NCI-H510A treated with DMSO at 0.1 percent for 48 hours (cell line): ENCODE measurements around the gene SCO2.
"Not testable (repeated sequence)": the region's sequence is repeated elsewhere in the genome, so short reads cannot be mapped to it uniquely, and the experiment has no call there.

Source experiments
- DNase-seq: peaks from one replicate; lab custom pipeline; 2025; lab: John Stamatoyannopoulos, UW

The SCO2 gene

GRCh38 chr22:50520184-50520583, 5.2 kb downstream of the SCO2 start:
- not testable (repeated sequence) for DNase-seq

- no peak for DNase-seq
These were observed 6.2 kb downstream of the SCO2 start for GRCh38 chr22:50519151-50519550.

GRCh38 chr22:50518606-50519005, 6.8 kb downstream of the SCO2 start:
- no peak for DNase-seq

- no peak for DNase-seq
These were observed 7.7 kb downstream of the SCO2 start for GRCh38 chr22:50517495-50518260.

GRCh38 chr22:50516891-50517290, 8.5 kb downstream of the SCO2 start:
- no peak for DNase-seq

GRCh38 chr22:50516068-50516467, 9.3 kb downstream of the SCO2 start:
- no peak for DNase-seq

- no peak for DNase-seq
These were observed 12.2 kb downstream of the SCO2 start for GRCh38 chr22:50513175-50513574.

GRCh38 chr22:50508897-50509296, 16.5 kb downstream of the SCO2 start:
- no peak for DNase-seq

GRCh38 chr22:50507991-50508884, 17.2 kb downstream of the SCO2 start, which contains the start of gene NCAPH2:
TSS of gene NCAPH2 (plus strand) at chr22:50508224. CDS start at chr22:50508338, 114 bp downstream.
- DNase-seq: peak; percentile 76

GRCh38 chr22:50507421-50507990, 17.9 kb downstream of the SCO2 start, which contains the start of gene LMF2:
TSS of gene LMF2 (minus strand) at chr22:50507702. CDS start at chr22:50507675, 27 bp downstream.
- DNase-seq: peak; percentile 47

- no peak for DNase-seq
These were observed 18.6 kb downstream of the SCO2 start for GRCh38 chr22:50506611-50507420.

GRCh38 chr22:50505776-50506610, 19.4 kb downstream of the SCO2 start:
- no peak for DNase-seq

- no peak for DNase-seq
These were observed 20.1 kb downstream of the SCO2 start for GRCh38 chr22:50505276-50505775.

GRCh38 chr22:50504369-50505211, 20.8 kb downstream of the SCO2 start:
- DNase-seq: no peak

- DNase-seq: no peak
These were observed 21.8 kb downstream of the SCO2 start for GRCh38 chr22:50503475-50504145.

GRCh38 chr22:50502628-50503474, 22.5 kb downstream of the SCO2 start:
- no peak for DNase-seq

GRCh38 chr22:50502096-50502495, 23.3 kb downstream of the SCO2 start:
- no peak for DNase-seq

- DNase-seq: no peak
These were observed 24.9 kb downstream of the SCO2 start for GRCh38 chr22:50500452-50500851.
